ENCODE data around the gene SUSD3. TPM values are rescaled to one million over a fixed set of nuclear protein-coding genes. Genes with fewer than 3 reads are reported as not detected.

Gene SUSD3
- total RNA-seq, 1 donor = 0.09 TPM

- TF ChIP-seq, protein P1, sequence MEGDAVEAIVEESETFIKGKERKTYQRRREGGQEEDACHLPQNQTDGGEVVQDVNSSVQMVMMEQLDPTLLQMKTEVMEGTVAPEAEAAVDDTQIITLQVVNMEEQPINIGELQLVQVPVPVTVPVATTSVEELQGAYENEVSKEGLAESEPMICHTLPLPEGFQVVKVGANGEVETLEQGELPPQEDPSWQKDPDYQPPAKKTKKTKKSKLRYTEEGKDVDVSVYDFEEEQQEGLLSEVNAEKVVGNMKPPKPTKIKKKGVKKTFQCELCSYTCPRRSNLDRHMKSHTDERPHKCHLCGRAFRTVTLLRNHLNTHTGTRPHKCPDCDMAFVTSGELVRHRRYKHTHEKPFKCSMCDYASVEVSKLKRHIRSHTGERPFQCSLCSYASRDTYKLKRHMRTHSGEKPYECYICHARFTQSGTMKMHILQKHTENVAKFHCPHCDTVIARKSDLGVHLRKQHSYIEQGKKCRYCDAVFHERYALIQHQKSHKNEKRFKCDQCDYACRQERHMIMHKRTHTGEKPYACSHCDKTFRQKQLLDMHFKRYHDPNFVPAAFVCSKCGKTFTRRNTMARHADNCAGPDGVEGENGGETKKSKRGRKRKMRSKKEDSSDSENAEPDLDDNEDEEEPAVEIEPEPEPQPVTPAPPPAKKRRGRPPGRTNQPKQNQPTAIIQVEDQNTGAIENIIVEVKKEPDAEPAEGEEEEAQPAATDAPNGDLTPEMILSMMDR (IDR thresholded peaks at IDR 0.05; ENCODE audit: insufficient read depth, low read length) = no peak
- peak; percentile 99 for DNase-seq (ENCODE audit: low read depth)
- peak overlapping the region; percentile 58 for H3K4me3 ChIP-seq (ENCODE audit: low read depth, low read length)
Measured at GRCh38 chr9:93095205-93096130, 37.0 kb downstream of the SUSD3 start.

DNA sequence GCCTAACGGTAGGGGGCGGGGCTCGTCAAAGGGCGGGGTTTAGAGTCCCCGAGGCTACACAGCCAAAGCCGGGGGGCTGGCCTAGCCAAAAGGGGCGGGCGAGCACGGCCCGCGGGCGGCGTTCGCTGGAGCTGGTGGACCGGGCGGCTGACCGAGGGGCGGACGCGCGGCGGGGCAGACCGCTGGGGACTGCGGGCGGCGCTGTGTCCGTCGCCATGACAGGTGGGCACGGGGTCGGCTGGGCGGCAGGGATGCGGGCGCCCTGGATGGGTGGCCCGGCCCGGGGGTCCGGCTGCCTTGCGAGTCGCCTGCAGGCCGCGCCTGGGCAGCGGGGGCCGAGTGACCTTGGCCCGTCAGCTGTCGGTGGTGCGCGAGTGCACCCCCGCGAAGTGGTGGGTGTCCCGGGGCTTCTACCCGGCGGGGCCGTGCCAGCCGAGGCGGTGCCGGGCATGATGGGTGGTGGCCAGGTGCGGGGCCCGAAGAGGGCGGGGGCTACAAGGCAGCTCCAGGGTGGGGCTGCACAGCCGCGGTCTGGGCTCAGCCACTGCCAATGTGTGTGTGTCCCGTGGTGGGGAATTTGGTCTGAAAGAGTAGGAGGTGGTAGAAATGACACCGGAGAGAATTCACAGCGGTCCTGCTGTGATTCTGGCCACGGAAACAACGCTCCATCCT is 37.8 kb downstream of the SUSD3 start, which contains the start of gene CARD19:
Gene CARD19, plus strand, starts transcription at position 87 of the 672 bp plus-strand sequence. Its CDS starts 129 bp downstream, at position 216.
- peak within 1 kb of the TSS; percentile 80 for H3K4me3 ChIP-seq (ENCODE audit: low read depth, low read length)
- TF ChIP-seq, protein P1 (IDR thresholded peaks at IDR 0.05; ENCODE audit: insufficient read depth, low read length) = no peak
- DNase-seq (ENCODE audit: low read depth) = peak; percentile 43

- TF ChIP-seq, protein P1 (IDR thresholded peaks at IDR 0.05; ENCODE audit: insufficient read depth, low read length) = no peak
- peak overlapping the region; percentile 80 for H3K4me3 ChIP-seq (ENCODE audit: low read depth, low read length)
- DNase-seq (ENCODE audit: low read depth) = no peak
Measured at GRCh38 chr9:93096811-93097382, 38.4 kb downstream of the SUSD3 start.

GRCh38 chr9:93097511-93098201 is 39.2 kb downstream of the SUSD3 start:
- peak overlapping the region; percentile 80 for H3K4me3 ChIP-seq (ENCODE audit: low read depth, low read length)
- TF ChIP-seq, protein P1 (IDR thresholded peaks at IDR 0.05; ENCODE audit: insufficient read depth, low read length) = no peak
- no peak for DNase-seq (ENCODE audit: low read depth)

GRCh38 chr9:93098236-93098946 is 39.9 kb downstream of the SUSD3 start:
- TF ChIP-seq, protein P1 (IDR thresholded peaks at IDR 0.05; ENCODE audit: insufficient read depth, low read length) = no peak
- peak overlapping the region; percentile 46 for H3K4me3 ChIP-seq (ENCODE audit: low read depth, low read length)
- DNase-seq (ENCODE audit: low read depth) = peak; percentile 98

Measured in fibroblast of the aortic adventitia (primary cell).